CD4-positive, alpha-beta T cell treated with Interleukin-6 for 4 hours (primary cell): Measurements from ENCODE around the gene COX8C.
"Not testable (repeated sequence)": the region's sequence is repeated elsewhere in the genome, so short reads cannot be mapped to it uniquely, and the experiment has no call there.

ENCODE experiments used
- DNase-seq: peaks from one replicate; pipeline ENCODE4 v3.0.0-alpha.2; 2020; ENCODE audit warnings: mixed read lengths

The COX8C gene

GRCh38 chr14:93379831-93380230 is 32.8 kb downstream of the COX8C start:
- DNase-seq = no peak

DNA sequence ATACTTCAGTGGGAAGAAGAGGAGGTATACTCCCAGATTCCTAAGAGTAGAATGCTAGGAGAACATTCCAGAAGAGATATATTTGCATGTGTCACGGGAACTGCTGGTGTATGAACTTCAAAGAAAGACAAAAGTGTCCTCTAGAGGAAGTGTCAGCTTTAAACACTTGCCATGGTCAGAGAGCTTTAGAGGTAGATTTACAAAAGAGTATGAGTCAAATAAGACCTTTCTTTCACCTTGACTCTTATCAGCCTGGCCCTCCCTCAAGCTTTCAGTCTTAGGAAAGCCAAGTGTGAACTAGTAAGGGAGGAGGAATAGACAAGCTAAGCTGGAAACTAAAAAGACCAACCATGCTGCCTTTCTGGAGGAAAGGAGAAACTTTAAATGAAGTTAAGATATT is 34.7 kb downstream of the COX8C start:
- DNase-seq = no peak

GRCh38 chr14:93384256-93384655 is 37.3 kb downstream of the COX8C start:
- DNase-seq = not testable (repeated sequence)

GRCh38 chr14:93395231-93395630 is 48.2 kb downstream of the COX8C start:
- no peak for DNase-seq

DNA sequence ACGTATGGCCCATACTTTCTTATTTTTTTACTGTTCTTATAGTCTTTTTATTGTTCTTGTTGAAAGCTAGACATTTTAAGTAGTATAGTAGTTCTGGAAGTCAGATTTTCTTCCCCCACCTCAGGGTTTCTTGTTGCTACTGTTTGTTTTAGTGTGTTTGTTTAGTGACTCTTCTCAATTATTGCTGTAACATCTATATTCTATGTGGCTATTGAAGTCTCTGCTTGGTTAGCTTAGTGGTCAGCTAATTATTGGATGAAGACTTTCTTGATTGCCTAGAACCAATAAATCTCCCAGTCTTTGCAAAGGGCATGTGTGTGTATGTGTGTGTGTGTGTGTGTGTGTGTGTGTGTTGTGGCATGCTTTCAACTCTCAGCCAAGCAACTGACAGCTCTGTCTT is 49.5 kb downstream of the COX8C start:
- DNase-seq = no peak
